HepG2 (cell line): ENCODE results near the gene ZNF839. TPM values are rescaled to one million over a fixed set of nuclear protein-coding genes. Genes with fewer than 3 reads are reported as not detected.

ENCODE experiments used
- BCL6 ChIP-seq: IDR thresholded peaks from 2 replicates; pipeline ENCODE4 v1.6.1; 2016; ENCODE audit warnings: missing genetic modification reagents, missing compliant biosample characterization
- CCDC6 ChIP-seq: sonication (generic); formaldehyde crosslinking; IDR thresholded peaks from 2 replicates; pipeline ENCODE4 v1.8.1; 2022; ENCODE audit warnings: mild to moderate bottlenecking, missing genetic modification reagents, moderate library complexity
- CHCHD3 ChIP-seq: sonication (generic); formaldehyde crosslinking; IDR thresholded peaks from 2 replicates; pipeline ENCODE4 v1.8.0; 2022; ENCODE audit warnings: mild to moderate bottlenecking, missing genetic modification reagents, moderate library complexity
- ELF1 ChIP-seq: sonication (generic); formaldehyde crosslinking; IDR thresholded peaks from 2 replicates; pipeline ENCODE4 v1.4.0; 2020; ENCODE audit warnings: missing genetic modification reagents
- JDP2 ChIP-seq: sonication (generic); formaldehyde crosslinking; IDR thresholded peaks from 2 replicates; pipeline ENCODE4 v1.8.1; 2022; ENCODE audit warnings: missing genetic modification reagents, borderline replicate concordance
- NBN ChIP-seq: fragments of 450-650 bp; conservative IDR thresholded peaks from 2 replicates; pipeline ENCODE4 v1.6.1; 2017
- NR0B2 ChIP-seq: sonication (generic); formaldehyde crosslinking; IDR thresholded peaks from 2 replicates; pipeline ENCODE4 v1.4.0; 2020; ENCODE audit warnings: mild to moderate bottlenecking, missing genetic modification reagents
- PRPF4 ChIP-seq: fragments of 200-400 bp; formaldehyde crosslinking; IDR thresholded peaks from 2 replicates; pipeline ENCODE4 v1.6.1; 2016; ENCODE audit warnings: low read length, low read depth; ENCODE audit not compliant: poor library complexity, severe bottlenecking
- RFX1 ChIP-seq: fragments of 450-650 bp; IDR thresholded peaks from 2 replicates; pipeline ENCODE4 v1.6.1; 2017
- ZNF510 ChIP-seq: sonication (generic); formaldehyde crosslinking; IDR thresholded peaks from 2 replicates; pipeline ENCODE4 v1.4.0; 2020; ENCODE audit warnings: low read depth, mild to moderate bottlenecking, missing genetic modification reagents
- ZNF543 ChIP-seq: sonication (generic); formaldehyde crosslinking; IDR thresholded peaks from 2 replicates; pipeline ENCODE4 v1.4.0; 2020; ENCODE audit warnings: mild to moderate bottlenecking, missing genetic modification reagents
- ZNF547 ChIP-seq: sonication (generic); formaldehyde crosslinking; IDR thresholded peaks from 2 replicates; pipeline ENCODE4 v1.5.1; 2020; ENCODE audit warnings: mild to moderate bottlenecking, missing genetic modification reagents
- polyA plus RNA-seq, 8 experiments: library from polyadenylated mRNA; depleted of rRNA in 3 of 8; stranded (reverse) in 7 of 8; unstranded in 1 of 8; fragments of >200 nt; fragmentation: Illumina TruSeq in 4 of 8; extraction: Trizol in 4 of 8; gene quantifications; 2 replicates each; pipeline versions ENCODE4 v1.2.1 to v1.2.3, GENCODE V29; 2011 to 2016; ENCODE audit warnings: low read depth in 4 of 8, missing spikeins in 1 of 8, mixed read lengths in 1 of 8; ENCODE audit not compliant: insufficient read depth in 1 of 8
- total RNA-seq, 5 experiments: library from RNA; depleted of rRNA; stranded (reverse); fragments of >200 nt; fragmentation: Illumina TruSeq; extraction: Trizol; gene quantifications; 2 replicates each; pipeline ENCODE4 v1.2.3, GENCODE V29; 2016; ENCODE audit warnings: low read depth in 1 of 5
- TF ChIP-seq, protein P1 (sequence below): sonication (generic); formaldehyde crosslinking; IDR thresholded peaks from 2 replicates; pipeline ENCODE4 v1.4.0; 2020; ENCODE audit warnings: missing genetic modification reagents, borderline replicate concordance
- TF ChIP-seq, protein P2 (sequence below): IDR thresholded peaks from 2 replicates; pipeline ENCODE4 v1.6.1; 2016; ENCODE audit warnings: control low read depth
- TF ChIP-seq, protein P3 (sequence below): sonication (generic); formaldehyde crosslinking; IDR thresholded peaks from 2 replicates; pipeline ENCODE4 v1.4.0; 2020; ENCODE audit warnings: missing genetic modification reagents
- TF ChIP-seq, protein P4 (sequence below): sonication (generic); formaldehyde crosslinking; IDR thresholded peaks from 2 replicates; pipeline ENCODE4 v1.8.0; 2022; ENCODE audit warnings: missing genetic modification reagents, mild to moderate bottlenecking, moderate library complexity, borderline replicate concordance
- TF ChIP-seq, protein P5 (sequence below): sonication (generic); formaldehyde crosslinking; IDR thresholded peaks from 2 replicates; pipeline ENCODE4 v1.5.0; 2020; ENCODE audit warnings: missing genetic modification reagents
- TF ChIP-seq, protein P6 (sequence below): sonication (generic); formaldehyde crosslinking; IDR thresholded peaks from 2 replicates; pipeline ENCODE4 v1.8.1; 2023; ENCODE audit warnings: mild to moderate bottlenecking, moderate library complexity, missing genetic modification reagents

ZNF839 gene
- total and polyA plus RNA-seq, 2 of the 13 experiments (the other 11 are each of a cell fraction or from before 2014, with no cell fraction given): 11.1 to 12.8 TPM

- TF ChIP-seq, protein P1, sequence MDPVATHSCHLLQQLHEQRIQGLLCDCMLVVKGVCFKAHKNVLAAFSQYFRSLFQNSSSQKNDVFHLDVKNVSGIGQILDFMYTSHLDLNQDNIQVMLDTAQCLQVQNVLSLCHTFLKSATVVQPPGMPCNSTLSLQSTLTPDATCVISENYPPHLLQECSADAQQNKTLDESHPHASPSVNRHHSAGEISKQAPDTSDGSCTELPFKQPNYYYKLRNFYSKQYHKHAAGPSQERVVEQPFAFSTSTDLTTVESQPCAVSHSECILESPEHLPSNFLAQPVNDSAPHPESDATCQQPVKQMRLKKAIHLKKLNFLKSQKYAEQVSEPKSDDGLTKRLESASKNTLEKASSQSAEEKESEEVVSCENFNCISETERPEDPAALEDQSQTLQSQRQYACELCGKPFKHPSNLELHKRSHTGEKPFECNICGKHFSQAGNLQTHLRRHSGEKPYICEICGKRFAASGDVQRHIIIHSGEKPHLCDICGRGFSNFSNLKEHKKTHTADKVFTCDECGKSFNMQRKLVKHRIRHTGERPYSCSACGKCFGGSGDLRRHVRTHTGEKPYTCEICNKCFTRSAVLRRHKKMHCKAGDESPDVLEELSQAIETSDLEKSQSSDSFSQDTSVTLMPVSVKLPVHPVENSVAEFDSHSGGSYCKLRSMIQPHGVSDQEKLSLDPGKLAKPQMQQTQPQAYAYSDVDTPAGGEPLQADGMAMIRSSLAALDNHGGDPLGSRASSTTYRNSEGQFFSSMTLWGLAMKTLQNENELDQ (CRISPR knock-in tag): no peak
- TF ChIP-seq ZNF510 (CRISPR knock-in tag) (no peak; the same call in 1 of the 2 replicates), PRPF4 (no peak), BCL6 (CRISPR knock-in tag) (peak; percentile 46; the same call in 1 of the 2 replicates), ELF1 (no peak; the same call in 1 of the 2 replicates), JDP2 (no peak), RFX1 (peak; percentile 100), CHCHD3 (CRISPR knock-in tag) (no peak), CCDC6 (CRISPR knock-in tag) (no peak), ZNF547 (no peak), NR0B2 (no peak), ZNF543 (CRISPR knock-in tag) (peak; percentile 54; the same call in 1 of the 2 replicates), NBN (no peak)
- TF ChIP-seq, protein P2, sequence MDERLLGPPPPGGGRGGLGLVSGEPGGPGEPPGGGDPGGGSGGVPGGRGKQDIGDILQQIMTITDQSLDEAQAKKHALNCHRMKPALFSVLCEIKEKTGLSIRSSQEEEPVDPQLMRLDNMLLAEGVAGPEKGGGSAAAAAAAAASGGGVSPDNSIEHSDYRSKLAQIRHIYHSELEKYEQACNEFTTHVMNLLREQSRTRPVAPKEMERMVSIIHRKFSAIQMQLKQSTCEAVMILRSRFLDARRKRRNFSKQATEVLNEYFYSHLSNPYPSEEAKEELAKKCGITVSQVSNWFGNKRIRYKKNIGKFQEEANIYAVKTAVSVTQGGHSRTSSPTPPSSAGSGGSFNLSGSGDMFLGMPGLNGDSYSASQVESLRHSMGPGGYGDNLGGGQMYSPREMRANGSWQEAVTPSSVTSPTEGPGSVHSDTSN (CRISPR knock-in tag): no peak
- TF ChIP-seq, protein P3, sequence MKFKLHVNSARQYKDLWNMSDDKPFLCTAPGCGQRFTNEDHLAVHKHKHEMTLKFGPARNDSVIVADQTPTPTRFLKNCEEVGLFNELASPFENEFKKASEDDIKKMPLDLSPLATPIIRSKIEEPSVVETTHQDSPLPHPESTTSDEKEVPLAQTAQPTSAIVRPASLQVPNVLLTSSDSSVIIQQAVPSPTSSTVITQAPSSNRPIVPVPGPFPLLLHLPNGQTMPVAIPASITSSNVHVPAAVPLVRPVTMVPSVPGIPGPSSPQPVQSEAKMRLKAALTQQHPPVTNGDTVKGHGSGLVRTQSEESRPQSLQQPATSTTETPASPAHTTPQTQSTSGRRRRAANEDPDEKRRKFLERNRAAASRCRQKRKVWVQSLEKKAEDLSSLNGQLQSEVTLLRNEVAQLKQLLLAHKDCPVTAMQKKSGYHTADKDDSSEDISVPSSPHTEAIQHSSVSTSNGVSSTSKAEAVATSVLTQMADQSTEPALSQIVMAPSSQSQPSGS (CRISPR knock-in tag): no peak
- TF ChIP-seq, protein P4, sequence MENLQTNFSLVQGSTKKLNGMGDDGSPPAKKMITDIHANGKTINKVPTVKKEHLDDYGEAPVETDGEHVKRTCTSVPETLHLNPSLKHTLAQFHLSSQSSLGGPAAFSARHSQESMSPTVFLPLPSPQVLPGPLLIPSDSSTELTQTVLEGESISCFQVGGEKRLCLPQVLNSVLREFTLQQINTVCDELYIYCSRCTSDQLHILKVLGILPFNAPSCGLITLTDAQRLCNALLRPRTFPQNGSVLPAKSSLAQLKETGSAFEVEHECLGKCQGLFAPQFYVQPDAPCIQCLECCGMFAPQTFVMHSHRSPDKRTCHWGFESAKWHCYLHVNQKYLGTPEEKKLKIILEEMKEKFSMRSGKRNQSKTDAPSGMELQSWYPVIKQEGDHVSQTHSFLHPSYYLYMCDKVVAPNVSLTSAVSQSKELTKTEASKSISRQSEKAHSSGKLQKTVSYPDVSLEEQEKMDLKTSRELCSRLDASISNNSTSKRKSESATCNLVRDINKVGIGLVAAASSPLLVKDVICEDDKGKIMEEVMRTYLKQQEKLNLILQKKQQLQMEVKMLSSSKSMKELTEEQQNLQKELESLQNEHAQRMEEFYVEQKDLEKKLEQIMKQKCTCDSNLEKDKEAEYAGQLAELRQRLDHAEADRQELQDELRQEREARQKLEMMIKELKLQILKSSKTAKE: no peak
- TF ChIP-seq, protein P5, sequence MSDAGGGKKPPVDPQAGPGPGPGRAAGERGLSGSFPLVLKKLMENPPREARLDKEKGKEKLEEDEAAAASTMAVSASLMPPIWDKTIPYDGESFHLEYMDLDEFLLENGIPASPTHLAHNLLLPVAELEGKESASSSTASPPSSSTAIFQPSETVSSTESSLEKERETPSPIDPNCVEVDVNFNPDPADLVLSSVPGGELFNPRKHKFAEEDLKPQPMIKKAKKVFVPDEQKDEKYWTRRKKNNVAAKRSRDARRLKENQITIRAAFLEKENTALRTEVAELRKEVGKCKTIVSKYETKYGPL (CRISPR knock-in tag): no peak
- TF ChIP-seq, protein P6, sequence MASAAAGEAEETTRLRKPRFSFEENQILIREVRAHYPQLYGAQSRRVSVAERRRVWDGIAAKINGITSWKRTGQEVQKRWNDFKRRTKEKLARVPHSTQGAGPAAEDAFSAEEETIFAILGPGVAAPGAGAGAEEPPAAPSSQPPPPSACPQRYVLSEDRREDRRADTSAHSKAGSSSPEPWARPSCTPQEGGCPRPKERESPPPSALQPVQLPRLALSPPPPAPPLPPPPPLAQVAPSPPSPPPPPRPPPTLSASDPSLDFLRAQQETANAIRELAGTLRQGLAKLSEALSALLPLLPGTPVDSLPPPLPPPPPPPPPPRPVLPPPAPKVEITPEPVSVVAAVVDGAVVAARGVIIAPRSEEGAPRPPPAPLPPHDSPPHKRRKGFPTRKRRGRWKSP (CRISPR knock-in tag): no peak
Measured at GRCh38 chr14:102304611-102305506, 14.7 kb upstream of the ZNF839 start, which contains the start of gene MOK (continued).
